NCI-H187 treated with DMSO at 0.1 percent for 48 hours (cell line): Measurements from ENCODE around the gene ATP5PO.
A peak's percentile ranks its signal among the peaks of the same experiment; 100 is the strongest.
"Not testable (repeated sequence)": the region's sequence is repeated elsewhere in the genome, so short reads cannot be mapped to it uniquely, and the experiment has no call there.

ENCODE experiments used
- DNase-seq: peaks from one replicate; lab custom pipeline; 2025; lab: John Stamatoyannopoulos, UW

Gene ATP5PO

DNA sequence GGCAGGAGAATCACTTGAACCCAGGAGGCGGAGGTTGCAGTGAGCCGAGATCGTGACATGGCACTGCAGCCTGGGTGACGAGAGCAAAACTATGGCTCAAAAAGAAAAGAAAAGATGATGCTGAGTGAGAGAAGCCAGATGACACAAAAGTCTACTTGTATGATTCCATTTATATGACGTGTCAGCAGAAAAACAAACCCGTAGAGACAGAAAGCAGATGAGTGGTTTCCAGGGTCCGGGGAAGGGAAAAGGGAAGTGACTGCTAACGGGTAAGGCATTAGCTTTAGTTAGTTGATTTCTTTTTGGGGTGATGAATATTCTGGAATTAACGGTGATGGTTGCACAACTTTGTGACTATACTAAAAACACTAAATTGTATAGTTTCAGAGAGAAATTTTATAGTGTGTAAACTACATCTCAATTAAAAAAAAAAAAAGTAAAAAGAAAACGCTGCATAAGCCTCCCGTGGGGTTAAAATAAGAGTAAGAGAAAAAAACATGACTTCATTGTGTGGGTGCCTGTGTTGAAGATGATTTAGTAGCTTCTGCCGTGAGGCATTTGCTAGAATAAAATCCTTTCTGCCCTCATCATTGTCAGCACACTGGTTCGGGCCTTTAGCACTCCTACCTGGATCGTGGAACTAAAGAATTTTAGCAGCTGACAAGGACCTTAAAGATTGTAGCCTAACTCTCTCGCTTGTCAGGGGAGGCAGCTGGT is 24.7 kb upstream of the ATP5PO start:
- no peak for DNase-seq

- no peak for DNase-seq
Measured at GRCh38 chr21:33939226-33939625, 23.6 kb upstream of the ATP5PO start.

DNA sequence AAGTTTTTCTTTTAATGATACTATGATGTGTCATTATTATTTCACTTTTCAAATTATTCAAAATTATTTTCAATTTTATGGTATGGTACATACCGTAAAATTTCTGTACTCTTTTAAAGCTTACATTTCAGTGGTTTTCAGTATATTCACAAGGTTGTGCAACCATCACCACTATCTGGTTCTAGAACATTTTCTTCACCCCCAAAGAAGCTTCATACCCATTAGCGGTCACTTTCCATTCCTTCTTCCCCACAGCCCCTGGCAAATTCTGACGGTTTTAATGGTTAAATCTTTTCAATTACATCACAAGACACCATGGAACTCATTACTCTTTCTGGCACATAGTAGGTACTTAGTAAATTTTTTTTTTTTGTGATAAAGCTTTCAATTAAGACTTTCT is 22.8 kb upstream of the ATP5PO start:
- no peak for DNase-seq

DNA sequence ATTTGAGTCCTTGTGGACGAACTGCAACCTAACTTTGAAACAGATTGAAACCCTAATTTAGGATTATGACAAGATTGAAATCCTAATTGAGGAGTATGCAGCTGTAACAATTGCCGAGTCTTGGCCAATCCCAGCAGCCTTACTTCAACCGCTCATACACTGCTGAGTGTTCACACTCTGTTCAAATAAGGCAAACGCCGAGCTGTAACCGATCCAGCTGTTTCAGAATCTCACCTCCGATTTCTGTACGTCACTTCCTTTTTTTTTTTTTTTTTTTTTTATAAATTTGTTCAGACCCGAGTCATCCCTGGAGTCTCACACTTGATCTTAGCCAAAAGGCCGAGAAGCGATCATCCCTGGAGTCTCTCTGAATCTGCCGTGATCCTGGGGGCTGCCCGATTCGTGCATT is 22.3 kb upstream of the ATP5PO start:
- DNase-seq: no peak

- no peak for DNase-seq
Measured at GRCh38 chr21:33937146-33937545, 21.5 kb upstream of the ATP5PO start.

DNA sequence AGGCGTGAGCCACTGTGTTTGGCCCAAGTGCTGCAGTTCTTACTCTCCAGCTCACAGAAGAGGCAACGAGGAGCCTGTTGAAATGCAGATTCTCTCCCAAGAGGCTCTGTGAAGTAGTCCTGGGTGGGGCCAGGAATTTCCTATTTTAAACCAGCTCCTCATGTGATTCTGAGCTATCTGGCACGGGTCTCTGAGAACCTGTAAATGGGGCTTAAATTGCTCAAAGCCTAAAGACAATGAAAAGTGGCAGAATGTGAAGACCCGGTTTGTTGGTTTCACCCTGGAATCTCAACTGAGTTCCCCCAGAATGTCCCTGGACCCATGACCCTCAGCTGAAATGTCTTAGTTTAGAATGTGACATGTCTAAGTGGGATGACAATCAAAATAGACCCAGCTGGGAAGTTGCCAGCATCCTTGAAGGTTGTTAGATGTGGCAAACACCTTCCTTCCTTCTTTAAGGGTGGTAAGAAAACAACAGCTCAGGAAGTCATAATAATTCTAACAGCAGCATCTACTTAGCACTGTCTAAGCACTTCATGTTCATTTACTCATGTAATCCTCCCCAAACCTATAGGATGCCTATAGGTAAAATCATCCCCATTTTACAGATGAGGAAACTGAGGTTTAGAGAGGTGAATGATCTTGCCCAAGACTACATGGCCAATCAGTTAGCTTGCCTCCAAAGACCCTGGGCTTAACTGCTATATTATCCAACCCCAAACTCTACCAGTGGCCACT is 20.9 kb upstream of the ATP5PO start:
- no peak for DNase-seq

GRCh38 chr21:33932731-33933130 is 17.1 kb upstream of the ATP5PO start:
- DNase-seq: no peak

DNA sequence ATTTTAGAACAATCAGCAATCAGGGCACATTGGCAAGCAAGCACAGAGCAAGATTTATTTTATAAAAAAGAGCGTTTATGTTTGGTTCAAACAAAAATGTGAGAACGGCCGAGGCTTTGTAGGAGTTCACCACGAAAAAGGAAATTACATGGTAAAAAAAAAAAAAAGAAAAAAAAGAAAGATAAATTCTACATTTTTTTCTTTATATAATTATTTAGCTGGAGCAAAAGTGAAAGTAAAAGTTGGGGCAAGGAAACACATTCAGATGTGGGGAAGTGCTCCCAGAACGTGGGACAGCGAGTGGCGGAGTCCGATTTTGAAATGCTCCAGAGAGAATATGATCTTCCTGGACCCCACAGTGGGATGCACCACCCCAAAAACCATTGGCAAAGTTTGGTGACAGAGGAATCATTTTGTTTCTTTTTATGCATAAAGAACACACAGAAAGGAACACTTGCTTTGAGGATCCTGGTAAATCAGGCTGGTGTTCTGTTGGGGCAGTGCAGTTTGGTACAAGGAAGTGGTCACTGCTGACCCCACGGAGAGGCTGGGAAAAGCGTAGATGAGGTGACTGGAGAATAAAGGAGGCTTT is 16.3 kb upstream of the ATP5PO start:
- DNase-seq: no peak

DNA sequence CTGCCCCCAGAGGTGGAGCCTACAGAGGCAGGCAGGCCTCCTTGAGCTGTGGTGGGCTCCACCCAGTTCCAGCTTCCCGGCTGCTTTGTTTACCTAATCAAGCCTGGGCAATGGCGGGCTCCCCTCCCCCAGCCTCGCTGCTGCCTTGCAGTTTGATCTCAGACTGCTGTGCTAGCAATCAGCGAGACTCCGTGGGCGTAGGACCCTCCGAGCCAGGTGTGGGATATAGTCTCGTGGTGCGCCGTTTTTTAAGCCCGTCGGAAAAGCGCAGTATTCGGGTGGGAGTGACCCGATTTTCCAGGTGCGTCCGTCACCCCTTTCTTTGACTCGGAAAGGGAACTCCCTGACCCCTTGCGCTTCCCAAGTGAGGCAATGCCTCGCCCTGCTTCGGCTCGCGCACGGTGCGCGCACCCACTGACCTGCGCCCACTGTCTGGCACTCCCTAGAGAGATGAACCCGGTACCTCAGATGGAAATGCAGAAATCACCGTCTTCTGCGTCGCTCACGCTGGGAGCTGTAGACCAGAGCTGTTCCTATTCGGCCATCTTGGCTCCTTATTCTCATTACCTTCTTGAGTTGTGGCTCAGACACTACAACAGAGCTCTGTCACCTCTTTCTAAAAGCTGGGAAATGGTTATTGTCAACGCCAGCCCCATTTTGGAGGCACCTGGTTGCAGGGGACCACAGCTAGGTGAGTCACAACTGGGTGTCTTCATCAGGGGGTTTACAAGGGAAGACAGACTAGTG is 15.6 kb upstream of the ATP5PO start:
- DNase-seq: peak; percentile 24

- not testable (repeated sequence) for DNase-seq
Measured at GRCh38 chr21:33926248-33926647, 10.6 kb upstream of the ATP5PO start.

DNA sequence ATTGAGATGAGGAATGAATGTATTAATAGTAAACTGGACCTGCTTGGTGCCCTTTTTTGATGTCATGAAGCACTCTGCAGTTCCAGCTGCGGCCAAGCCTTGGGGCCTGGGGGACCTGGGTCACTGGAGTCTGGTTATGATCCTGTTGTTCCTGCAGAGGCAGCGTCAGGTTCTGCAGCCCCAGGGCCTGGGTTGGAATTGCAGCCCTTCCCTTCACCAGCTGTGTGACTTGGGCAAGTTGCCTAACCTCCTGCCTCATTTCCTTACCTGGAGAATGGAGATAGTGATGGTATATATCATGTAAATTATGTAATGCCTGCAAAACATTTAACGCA is 9.1 kb upstream of the ATP5PO start:
- DNase-seq: no peak

DNA sequence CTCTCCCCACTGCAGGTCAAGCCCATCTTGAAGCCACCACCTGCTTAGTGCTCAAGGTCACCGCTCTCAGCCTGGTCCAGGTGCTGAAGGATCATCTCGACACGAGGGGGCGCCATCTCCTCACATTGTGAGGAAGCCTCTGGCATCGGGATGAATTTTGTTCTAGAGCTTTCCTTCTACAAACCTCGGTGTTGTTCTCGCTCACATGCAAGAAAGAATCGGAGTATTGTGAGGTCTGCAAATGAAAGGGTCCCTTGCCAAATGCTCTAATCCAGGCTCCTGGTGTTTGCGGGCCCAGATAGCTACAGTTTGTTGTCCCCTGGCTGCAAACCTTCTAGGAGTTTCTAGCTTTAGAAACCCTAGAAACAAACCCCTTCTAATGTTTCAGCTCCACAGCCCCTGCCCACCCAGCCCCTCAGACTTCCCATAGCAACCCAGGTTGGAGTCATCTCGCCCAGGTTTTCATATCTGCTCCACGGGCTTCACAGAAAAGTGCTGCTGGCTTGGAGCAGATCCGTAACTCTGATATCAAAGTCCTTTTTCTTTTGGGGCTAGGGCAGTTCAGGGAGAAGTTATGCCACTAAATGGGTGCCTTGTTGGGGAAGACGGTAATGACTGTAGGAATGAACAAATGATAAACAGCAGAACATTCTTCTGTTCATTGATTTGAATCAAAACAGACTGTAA is 8.6 kb upstream of the ATP5PO start:
- peak; percentile 90 for DNase-seq

GRCh38 chr21:33917421-33917820 is 1.8 kb upstream of the ATP5PO start:
- DNase-seq: no peak

GRCh38 chr21:33916200-33916567 is 580 bp upstream of the ATP5PO start:
- DNase-seq: no peak

GRCh38 chr21:33914188-33914587 is 1.4 kb downstream of the ATP5PO start:
- DNase-seq: no peak

GRCh38 chr21:33909756-33910155 is 5.8 kb downstream of the ATP5PO start:
- no peak for DNase-seq

- no peak for DNase-seq
Measured at GRCh38 chr21:33908760-33909159, 6.8 kb downstream of the ATP5PO start.

DNA sequence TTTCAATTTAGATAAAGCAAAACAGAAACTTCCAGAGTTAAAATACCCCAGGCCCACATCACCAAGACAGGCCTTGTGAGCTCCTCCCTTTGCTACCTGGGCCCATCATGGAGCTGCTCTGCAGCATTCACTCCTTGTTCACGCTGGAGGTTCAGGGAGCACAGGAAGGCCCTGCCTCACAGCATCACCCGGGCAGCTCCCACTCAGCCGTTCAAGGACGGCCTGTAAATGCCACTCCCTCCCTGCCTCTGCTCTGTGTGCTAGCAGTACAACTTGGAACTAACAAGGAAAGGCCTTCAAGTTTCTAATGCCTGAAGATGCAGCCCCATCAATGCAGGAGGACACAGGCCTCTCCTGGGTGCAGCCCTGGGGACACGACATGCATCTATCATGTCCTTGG is 11.6 kb downstream of the ATP5PO start:
- DNase-seq: no peak

- DNase-seq: no peak
Measured at GRCh38 chr21:33902349-33902748, 13.3 kb downstream of the ATP5PO start.

DNA sequence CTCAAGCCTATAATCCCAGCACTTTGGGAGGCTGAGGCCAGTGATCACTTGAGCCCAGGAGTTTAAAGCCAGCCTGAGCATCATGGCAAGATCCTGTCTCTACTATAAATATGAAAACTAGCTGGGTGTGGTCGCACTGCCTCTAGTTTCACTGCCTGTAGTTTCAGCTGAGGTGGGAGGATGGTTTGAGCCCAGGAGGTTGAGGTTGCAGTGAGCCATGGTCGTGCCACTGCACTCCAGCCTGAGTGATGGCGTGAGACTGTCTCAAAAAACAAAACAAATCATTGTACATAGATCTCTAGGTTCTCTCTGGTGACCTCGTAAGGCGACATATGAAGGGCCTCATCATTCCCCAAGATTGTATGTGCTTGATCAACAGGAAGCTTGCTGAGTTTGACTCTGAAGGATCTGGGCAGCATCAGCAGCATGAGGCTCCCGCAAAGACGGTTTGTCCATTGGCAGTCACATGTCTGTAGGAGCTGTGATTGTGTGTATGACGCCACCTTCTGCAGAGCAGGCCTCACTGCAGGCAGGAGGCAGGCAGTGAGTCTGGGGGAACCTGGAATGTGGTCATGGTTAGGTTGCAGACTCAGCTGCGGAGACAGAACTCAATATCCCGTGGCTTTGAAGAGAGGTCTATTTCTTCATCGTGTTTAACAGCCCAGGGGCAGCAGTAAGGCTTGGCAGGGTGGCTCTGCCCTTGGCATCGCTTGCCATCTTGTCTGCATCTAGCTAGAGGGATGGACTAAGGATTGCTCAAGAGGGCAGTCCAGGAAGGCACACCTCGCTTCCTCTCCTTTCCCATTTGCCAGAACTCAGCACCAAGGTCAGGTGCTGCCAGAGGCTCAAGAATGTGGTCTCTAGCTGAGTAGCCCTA is 14.0 kb downstream of the ATP5PO start:
- DNase-seq: no peak

GRCh38 chr21:33899199-33899598 is 16.4 kb downstream of the ATP5PO start:
- DNase-seq: no peak
